SK-N-SH treated with all-trans-retinoic acid at 6 μM for 48 hours (cell line): Measurements from ENCODE around the gene ROPN1L.

Experiments
- ATAC-seq: fragments of 200-7000 bp; cut with Tn5 transposase; 3 replicates; pipeline ENCODE4 v1.9.1; 2020; ENCODE audit warnings: mild to moderate bottlenecking, moderate library complexity
- ARNTL ChIP-seq: fragments of 450-650 bp; formaldehyde crosslinking; IDR thresholded peaks from 2 replicates; pipeline ENCODE4 v1.5.0; 2020; ENCODE audit warnings: low read depth, mild to moderate bottlenecking, moderate library complexity, borderline replicate concordance
- BACH2 ChIP-seq: fragments of 250-450 bp; sonication (Bioruptor Pico); IDR thresholded peaks from 2 replicates; pipeline ENCODE4 v1.9.0; 2021; ENCODE audit warnings: mild to moderate bottlenecking, borderline replicate concordance
- CREB5 ChIP-seq: fragments of 250-450 bp; sonication (Bioruptor Pico); IDR thresholded peaks from 2 replicates; pipeline ENCODE4 v1.5.1; 2020; ENCODE audit warnings: low read depth, mild to moderate bottlenecking, moderate library complexity
- CSDC2 ChIP-seq: fragments of 250-450 bp; sonication (Bioruptor Pico); IDR thresholded peaks from 2 replicates; pipeline ENCODE4 v1.5.0; 2020; ENCODE audit warnings: mild to moderate bottlenecking, moderate library complexity
- ESRRG ChIP-seq: fragments of 250-450 bp; sonication (Bioruptor Pico); IDR thresholded peaks from 2 replicates; pipeline ENCODE4 v1.6.1; 2021; ENCODE audit warnings: mild to moderate bottlenecking
- GLIS3 ChIP-seq: fragments of 250-450 bp; sonication (Bioruptor Pico); IDR thresholded peaks from 2 replicates; pipeline ENCODE4 v1.5.0; 2020; ENCODE audit warnings: mild to moderate bottlenecking, moderate library complexity
- ISL1 ChIP-seq: fragments of 250-450 bp; sonication (Bioruptor Pico); IDR thresholded peaks from 2 replicates; pipeline ENCODE4 v2.1.2; 2022; ENCODE audit warnings: mild to moderate bottlenecking, moderate library complexity
- OSR1 ChIP-seq: fragments of 250-450 bp; sonication (Bioruptor Pico); IDR thresholded peaks from 2 replicates; pipeline ENCODE4 v1.8.0; 2022; ENCODE audit warnings: moderate library complexity, mild to moderate bottlenecking, inconsistent platforms
- POU6F1 ChIP-seq: fragments of 250-450 bp; sonication (Bioruptor Pico); IDR thresholded peaks from 2 replicates; pipeline ENCODE4 v1.8.0; 2021; ENCODE audit warnings: low read depth, mild to moderate bottlenecking, moderate library complexity, borderline replicate concordance
- PPARA ChIP-seq: fragments of 250-450 bp; sonication (Bioruptor Pico); IDR thresholded peaks from 2 replicates; pipeline ENCODE4 v1.5.0; 2020; ENCODE audit warnings: mild to moderate bottlenecking, borderline replicate concordance
- RARB ChIP-seq: fragments of 250-450 bp; sonication (Bioruptor Pico); IDR thresholded peaks from 2 replicates; pipeline ENCODE4 v1.8.0; 2021; ENCODE audit warnings: mild to moderate bottlenecking, moderate library complexity
- SNAI2 ChIP-seq: fragments of 250-450 bp; sonication (Bioruptor Pico); IDR thresholded peaks from 2 replicates; pipeline ENCODE4 v1.5.0; 2020; ENCODE audit warnings: mild to moderate bottlenecking, moderate library complexity
- TOX ChIP-seq: fragments of 250-450 bp; sonication (Bioruptor Pico); IDR thresholded peaks from 2 replicates; pipeline ENCODE4 v1.8.0; 2021; ENCODE audit warnings: mild to moderate bottlenecking, moderate library complexity, borderline replicate concordance
- ZFP3 ChIP-seq: fragments of 250-450 bp; sonication (Bioruptor Pico); IDR thresholded peaks from 2 replicates; pipeline ENCODE4 v1.5.0; 2020; ENCODE audit warnings: mild to moderate bottlenecking, moderate library complexity
- ZFP30 ChIP-seq: fragments of 450-650 bp; formaldehyde crosslinking; IDR thresholded peaks from 2 replicates; pipeline ENCODE4 v1.5.0; 2022; ENCODE audit warnings: mild to moderate bottlenecking, moderate library complexity
- ZNF565 ChIP-seq: fragments of 450-650 bp; formaldehyde crosslinking; conservative IDR thresholded peaks from 2 replicates; pipeline ENCODE4 v1.5.0; 2020; ENCODE audit warnings: low read depth, mild to moderate bottlenecking, moderate library complexity
- ZNF70 ChIP-seq: fragments of 450-650 bp; formaldehyde crosslinking; IDR thresholded peaks from 2 replicates; pipeline ENCODE4 v1.5.0; 2020; ENCODE audit warnings: mild to moderate bottlenecking, moderate library complexity
- ZNF8 ChIP-seq: fragments of 450-650 bp; formaldehyde crosslinking; IDR thresholded peaks from 2 replicates; pipeline ENCODE4 v1.5.0; 2020; ENCODE audit warnings: mild to moderate bottlenecking, moderate library complexity
- TF ChIP-seq, protein P1 (sequence below): fragments of 250-450 bp; sonication (Bioruptor Pico); IDR thresholded peaks from 2 replicates; pipeline ENCODE4 v1.8.0; 2020; ENCODE audit warnings: mild to moderate bottlenecking, moderate library complexity, borderline replicate concordance
- TF ChIP-seq, protein P2 (sequence below): fragments of 250-450 bp; sonication (Bioruptor Pico); IDR thresholded peaks from 2 replicates; pipeline ENCODE4 v1.5.0; 2020; ENCODE audit warnings: mild to moderate bottlenecking, moderate library complexity
- TF ChIP-seq, protein P3 (sequence below): fragments of 250-450 bp; sonication (Bioruptor Pico); IDR thresholded peaks from 2 replicates; pipeline ENCODE4 v1.5.1; 2021; ENCODE audit warnings: mild to moderate bottlenecking, moderate library complexity

ROPN1L gene

DNA sequence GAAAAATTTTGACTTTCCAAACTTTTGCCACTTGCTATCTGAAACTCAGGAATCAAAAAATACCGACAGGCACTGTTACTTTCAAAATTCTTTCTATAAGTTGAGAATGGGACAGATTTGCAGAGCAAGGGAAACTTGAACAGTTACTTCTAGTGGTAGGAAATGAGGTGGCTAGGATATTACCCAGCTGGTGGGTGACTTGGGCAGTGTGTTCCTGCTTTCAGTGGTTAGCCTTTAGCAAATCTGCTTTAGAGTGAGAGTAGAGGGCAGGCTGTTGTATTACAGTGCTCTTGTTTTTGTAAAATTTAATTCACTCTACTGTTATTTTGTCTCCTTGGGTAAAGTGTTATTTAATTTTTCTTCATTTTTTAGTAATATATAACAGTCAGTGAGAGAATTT is 40.2 kb upstream of the ROPN1L start:
- no peak for TF ChIP-seq POU6F1 (CRISPR knock-in tag)
- no peak for TF ChIP-seq BACH2 (CRISPR knock-in tag)
- no peak for TF ChIP-seq CREB5 (CRISPR knock-in tag)
- no peak for TF ChIP-seq ESRRG (CRISPR knock-in tag)
- TF ChIP-seq SNAI2 (CRISPR knock-in tag), result no peak
- TF ChIP-seq, protein P1, sequence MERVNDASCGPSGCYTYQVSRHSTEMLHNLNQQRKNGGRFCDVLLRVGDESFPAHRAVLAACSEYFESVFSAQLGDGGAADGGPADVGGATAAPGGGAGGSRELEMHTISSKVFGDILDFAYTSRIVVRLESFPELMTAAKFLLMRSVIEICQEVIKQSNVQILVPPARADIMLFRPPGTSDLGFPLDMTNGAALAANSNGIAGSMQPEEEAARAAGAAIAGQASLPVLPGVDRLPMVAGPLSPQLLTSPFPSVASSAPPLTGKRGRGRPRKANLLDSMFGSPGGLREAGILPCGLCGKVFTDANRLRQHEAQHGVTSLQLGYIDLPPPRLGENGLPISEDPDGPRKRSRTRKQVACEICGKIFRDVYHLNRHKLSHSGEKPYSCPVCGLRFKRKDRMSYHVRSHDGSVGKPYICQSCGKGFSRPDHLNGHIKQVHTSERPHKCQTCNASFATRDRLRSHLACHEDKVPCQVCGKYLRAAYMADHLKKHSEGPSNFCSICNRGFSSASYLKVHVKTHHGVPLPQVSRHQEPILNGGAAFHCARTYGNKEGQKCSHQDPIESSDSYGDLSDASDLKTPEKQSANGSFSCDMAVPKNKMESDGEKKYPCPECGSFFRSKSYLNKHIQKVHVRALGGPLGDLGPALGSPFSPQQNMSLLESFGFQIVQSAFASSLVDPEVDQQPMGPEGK (CRISPR knock-in tag), result no peak
- TF ChIP-seq PPARA (CRISPR knock-in tag), result no peak
- TF ChIP-seq ZNF70 (CRISPR knock-in tag), result no peak
- TF ChIP-seq ZFP3 (CRISPR knock-in tag), result no peak
- TF ChIP-seq ZFP30 (CRISPR knock-in tag), result no peak
- no peak for ATAC-seq

DNA sequence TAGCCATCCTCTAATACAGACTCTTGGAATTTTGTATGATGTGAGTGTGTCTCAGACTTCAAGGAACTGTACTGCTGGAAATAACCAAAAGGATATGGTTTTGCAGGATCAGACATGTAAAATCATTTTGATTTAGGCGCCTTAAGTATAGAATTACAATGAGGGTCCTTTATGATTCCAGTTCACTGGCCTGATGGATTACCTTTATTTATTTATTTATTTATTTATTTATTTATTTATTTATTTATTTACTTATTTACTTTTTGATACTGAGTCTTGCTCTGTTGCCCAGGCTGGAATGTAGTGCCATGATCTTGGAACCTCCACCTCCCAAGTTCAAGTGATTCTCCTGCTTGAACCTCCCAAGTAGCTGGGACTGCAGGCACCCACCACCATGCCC is 37.9 kb upstream of the ROPN1L start:
- no peak for ATAC-seq
- TF ChIP-seq ZNF70 (CRISPR knock-in tag) (no peak), GLIS3 (CRISPR knock-in tag) (no peak), RARB (CRISPR knock-in tag) (no peak), CSDC2 (no peak), OSR1 (no peak), TOX (no peak), ARNTL (CRISPR knock-in tag) (no peak)

DNA sequence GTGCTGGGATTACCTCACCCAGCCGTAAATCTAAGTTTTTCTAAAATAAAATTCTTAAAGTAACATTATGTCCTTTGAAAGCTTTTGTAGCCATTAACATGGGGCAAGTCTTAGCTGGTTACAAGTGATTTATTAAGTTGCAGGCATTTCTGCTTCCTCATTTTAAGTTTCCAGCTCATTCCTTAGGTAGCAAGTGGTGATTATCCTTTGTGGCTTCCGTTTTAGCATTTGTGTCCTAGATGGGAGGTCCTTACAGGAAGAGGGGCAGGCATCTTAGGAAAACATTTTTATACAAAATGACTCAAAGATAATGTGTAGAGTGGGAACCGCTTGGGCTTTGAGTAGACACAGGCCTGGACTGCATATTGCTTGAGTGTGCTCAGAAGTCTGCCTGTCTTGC is 35.0 kb upstream of the ROPN1L start:
- TF ChIP-seq OSR1, result no peak
- TF ChIP-seq ZNF565, result no peak
- no peak for ATAC-seq

DNA sequence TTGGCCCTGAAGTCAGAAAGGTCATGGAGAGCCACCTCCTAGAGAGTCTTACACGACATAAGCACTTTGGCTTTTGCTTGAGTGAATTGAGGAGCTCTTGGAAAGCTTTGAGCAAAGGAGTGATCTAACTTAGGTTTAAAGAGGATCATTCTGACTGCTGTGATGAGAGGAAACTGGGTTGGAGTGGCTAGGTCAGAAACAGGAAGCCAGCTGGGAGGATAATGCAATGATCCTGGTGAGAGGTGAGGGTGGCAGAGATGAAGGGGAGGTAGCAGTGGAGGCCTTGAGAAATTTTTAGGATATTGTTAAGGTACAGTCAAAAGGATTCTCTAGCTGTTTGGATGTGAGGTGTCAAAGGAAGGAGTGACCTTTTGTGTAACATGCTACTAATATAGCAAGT is 32.2 kb upstream of the ROPN1L start:
- TF ChIP-seq ZFP3 (CRISPR knock-in tag), result no peak
- TF ChIP-seq, protein P2, sequence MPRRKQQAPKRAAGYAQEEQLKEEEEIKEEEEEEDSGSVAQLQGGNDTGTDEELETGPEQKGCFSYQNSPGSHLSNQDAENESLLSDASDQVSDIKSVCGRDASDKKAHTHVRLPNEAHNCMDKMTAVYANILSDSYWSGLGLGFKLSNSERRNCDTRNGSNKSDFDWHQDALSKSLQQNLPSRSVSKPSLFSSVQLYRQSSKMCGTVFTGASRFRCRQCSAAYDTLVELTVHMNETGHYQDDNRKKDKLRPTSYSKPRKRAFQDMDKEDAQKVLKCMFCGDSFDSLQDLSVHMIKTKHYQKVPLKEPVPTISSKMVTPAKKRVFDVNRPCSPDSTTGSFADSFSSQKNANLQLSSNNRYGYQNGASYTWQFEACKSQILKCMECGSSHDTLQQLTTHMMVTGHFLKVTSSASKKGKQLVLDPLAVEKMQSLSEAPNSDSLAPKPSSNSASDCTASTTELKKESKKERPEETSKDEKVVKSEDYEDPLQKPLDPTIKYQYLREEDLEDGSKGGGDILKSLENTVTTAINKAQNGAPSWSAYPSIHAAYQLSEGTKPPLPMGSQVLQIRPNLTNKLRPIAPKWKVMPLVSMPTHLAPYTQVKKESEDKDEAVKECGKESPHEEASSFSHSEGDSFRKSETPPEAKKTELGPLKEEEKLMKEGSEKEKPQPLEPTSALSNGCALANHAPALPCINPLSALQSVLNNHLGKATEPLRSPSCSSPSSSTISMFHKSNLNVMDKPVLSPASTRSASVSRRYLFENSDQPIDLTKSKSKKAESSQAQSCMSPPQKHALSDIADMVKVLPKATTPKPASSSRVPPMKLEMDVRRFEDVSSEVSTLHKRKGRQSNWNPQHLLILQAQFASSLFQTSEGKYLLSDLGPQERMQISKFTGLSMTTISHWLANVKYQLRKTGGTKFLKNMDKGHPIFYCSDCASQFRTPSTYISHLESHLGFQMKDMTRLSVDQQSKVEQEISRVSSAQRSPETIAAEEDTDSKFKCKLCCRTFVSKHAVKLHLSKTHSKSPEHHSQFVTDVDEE (CRISPR knock-in tag), result no peak
- TF ChIP-seq ZFP30 (CRISPR knock-in tag), result no peak
- no peak for TF ChIP-seq BACH2 (CRISPR knock-in tag)
- TF ChIP-seq, protein P3, sequence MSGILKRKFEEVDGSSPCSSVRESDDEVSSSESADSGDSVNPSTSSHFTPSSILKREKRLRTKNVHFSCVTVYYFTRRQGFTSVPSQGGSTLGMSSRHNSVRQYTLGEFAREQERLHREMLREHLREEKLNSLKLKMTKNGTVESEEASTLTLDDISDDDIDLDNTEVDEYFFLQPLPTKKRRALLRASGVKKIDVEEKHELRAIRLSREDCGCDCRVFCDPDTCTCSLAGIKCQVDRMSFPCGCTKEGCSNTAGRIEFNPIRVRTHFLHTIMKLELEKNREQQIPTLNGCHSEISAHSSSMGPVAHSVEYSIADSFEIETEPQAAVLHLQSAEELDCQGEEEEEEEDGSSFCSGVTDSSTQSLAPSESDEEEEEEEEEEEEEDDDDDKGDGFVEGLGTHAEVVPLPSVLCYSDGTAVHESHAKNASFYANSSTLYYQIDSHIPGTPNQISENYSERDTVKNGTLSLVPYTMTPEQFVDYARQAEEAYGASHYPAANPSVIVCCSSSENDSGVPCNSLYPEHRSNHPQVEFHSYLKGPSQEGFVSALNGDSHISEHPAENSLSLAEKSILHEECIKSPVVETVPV (CRISPR knock-in tag), result no peak
- TF ChIP-seq, protein P1 (CRISPR knock-in tag), result no peak
- TF ChIP-seq CSDC2, result no peak
- TF ChIP-seq GLIS3 (CRISPR knock-in tag), result no peak
- no peak for TF ChIP-seq TOX
- TF ChIP-seq RARB (CRISPR knock-in tag), result no peak
- no peak for TF ChIP-seq ARNTL (CRISPR knock-in tag)
- no peak for TF ChIP-seq ZNF8 (CRISPR knock-in tag)
- TF ChIP-seq ISL1 (CRISPR knock-in tag), result no peak
- no peak for TF ChIP-seq CREB5 (CRISPR knock-in tag)
- no peak for ATAC-seq
